Fibroblast of the aortic adventitia (primary cell): Measurements from ENCODE around the gene PYGM. TPM values are rescaled to one million over a fixed set of nuclear protein-coding genes. Genes with fewer than 3 reads are reported as not detected.

Experiments
- DNase-seq: peaks from one replicate; pipeline ENCODE4 v3.0.0-alpha.2; 2010; ENCODE audit warnings: low read depth
- H3K4me3 ChIP-seq: 2 replicates; pipeline ENCODE4 v1.5.1; 2011; ENCODE audit warnings: low read depth, mild to moderate bottlenecking, control low read depth, low read length, moderate library complexity
- CTCF ChIP-seq: IDR thresholded peaks from 2 replicates; pipeline ENCODE4 v1.5.1; 2011; ENCODE audit warnings: mild to moderate bottlenecking, low read length, control low read depth, inconsistent platforms; ENCODE audit not compliant: insufficient read depth
- total RNA-seq: library from RNA; depleted of rRNA; stranded (reverse); fragments of >200 nt; gene quantifications from 2 replicates; pipeline ENCODE4 v1.2.3, GENCODE V29; 2012; ENCODE audit warnings: low replicate concordance

Gene PYGM
- total RNA-seq, 1 donor: 0.63 TPM

DNA sequence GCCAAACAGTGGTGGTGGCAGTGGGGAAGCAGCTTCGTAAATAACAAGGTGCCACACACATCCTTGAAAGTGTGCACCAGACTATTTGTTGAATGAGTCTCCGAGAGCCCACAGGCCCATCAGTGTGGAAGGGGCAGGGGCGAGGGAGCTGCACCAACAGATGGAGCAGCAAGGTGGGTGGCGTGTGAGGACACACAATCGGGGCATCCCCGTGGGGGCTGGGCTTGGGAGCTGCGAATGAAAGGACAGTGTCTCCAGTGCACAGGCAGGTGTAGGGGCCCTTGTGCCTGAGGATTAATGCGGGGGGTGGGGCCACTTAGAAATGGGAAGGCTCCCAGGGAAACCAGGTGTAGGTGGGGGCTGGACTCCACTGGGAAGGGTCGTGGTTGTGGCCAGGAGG lies 39.6 kb downstream of the PYGM start:
- TF ChIP-seq CTCF: no peak
- H3K4me3 ChIP-seq: no peak overlapping the region
- no peak for DNase-seq

DNA sequence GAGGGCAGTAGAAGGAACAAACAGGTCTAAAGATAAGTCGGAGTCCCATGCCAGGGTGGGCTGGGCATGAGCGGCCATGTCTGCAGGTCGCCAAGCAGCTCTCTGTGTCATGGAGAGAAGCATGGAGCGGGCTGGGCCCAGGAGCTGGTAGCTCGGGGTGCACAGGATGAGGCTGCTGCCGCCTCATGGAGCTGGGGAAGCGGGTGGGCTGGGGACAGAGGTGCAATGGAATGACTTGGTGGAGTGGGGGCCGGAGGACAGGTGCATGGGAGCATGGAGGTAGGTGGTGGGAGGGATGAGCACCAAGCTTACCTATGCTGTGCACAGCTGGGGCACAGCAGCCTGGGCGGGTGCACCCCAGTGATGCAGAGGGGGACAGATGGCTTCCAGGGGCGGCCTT lies 40.4 kb downstream of the PYGM start:
- DNase-seq: no peak
- no peak overlapping the region for H3K4me3 ChIP-seq
- no peak for TF ChIP-seq CTCF

DNA sequence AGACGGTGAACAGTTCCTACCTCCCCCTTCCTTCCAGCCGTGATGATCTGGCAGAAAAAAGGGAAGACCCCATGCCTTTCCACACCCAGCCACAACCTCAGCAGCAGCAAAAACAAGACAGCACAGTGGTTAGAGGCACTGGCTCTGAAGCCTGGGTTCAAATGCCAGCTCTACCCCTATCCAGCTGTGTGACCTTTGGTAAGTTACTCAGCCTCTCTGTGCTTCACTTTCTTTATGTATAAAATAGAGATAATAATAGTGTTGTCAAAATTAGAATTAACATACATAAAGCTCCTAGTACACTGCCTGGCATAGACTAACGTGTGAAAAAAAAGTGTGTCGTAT lies 41.0 kb downstream of the PYGM start:
- H3K4me3 ChIP-seq: no peak overlapping the region
- TF ChIP-seq CTCF: no peak
- no peak for DNase-seq

- DNase-seq: no peak
These were observed 41.5 kb downstream of the PYGM start for GRCh38 chr11:64718084-64718779.

GRCh38 chr11:64717268-64717578 lies 42.6 kb downstream of the PYGM start:
- no peak for TF ChIP-seq CTCF
- no peak overlapping the region for H3K4me3 ChIP-seq
- no peak for DNase-seq

More at GRCh38 chr11:64718084-64718779, 41.5 kb downstream of the PYGM start:
- H3K4me3 ChIP-seq: no peak overlapping the region
- no peak for TF ChIP-seq CTCF

GRCh38 chr11:64716473-64717267 lies 43.1 kb downstream of the PYGM start:
- H3K4me3 ChIP-seq: no peak overlapping the region
- TF ChIP-seq CTCF: no peak
- no peak for DNase-seq
